Subcutaneous adipose tissue (tissue), 4 donors: ENCODE measurements around the gene LYPD6B. TPM values are rescaled to one million over a fixed set of nuclear protein-coding genes. Genes with fewer than 3 reads are reported as not detected.

ENCODE experiments used
- CTCF ChIP-seq: fragments of 450-650 bp; IDR thresholded peaks from one replicate; pipeline ENCODE4 v1.5.1; 2016; ENCODE audit warnings: low read depth, mild to moderate bottlenecking, control low read depth, antibody characterized with exemption, moderate library complexity
- total RNA-seq, 4 donors: library from RNA; depleted of rRNA; stranded (reverse); fragments of >200 nt; gene quantifications; one replicate each; pipeline ENCODE4 v1.1.0, GENCODE V29; 2016

LYPD6B gene
- total RNA-seq, 4 donors from 2014 or later = not detected

- TF ChIP-seq CTCF = no peak
Observed at GRCh38 chr2:149183187-149183586, 144.7 kb downstream of the LYPD6B start.

GRCh38 chr2:149184991-149185390 is 146.5 kb downstream of the LYPD6B start:
- no peak for TF ChIP-seq CTCF

- TF ChIP-seq CTCF = no peak
Observed at GRCh38 chr2:149185942-149186490, 147.5 kb downstream of the LYPD6B start.

- no peak for TF ChIP-seq CTCF
Observed at GRCh38 chr2:149187057-149187456, 148.6 kb downstream of the LYPD6B start.

- TF ChIP-seq CTCF = no peak
Observed at GRCh38 chr2:149188291-149188690, 149.8 kb downstream of the LYPD6B start.

GRCh38 chr2:149189769-149190168 is 151.3 kb downstream of the LYPD6B start:
- no peak for TF ChIP-seq CTCF

- no peak for TF ChIP-seq CTCF
Observed at GRCh38 chr2:149191915-149192314, 153.4 kb downstream of the LYPD6B start.
